ENCODE data around the gene DHRS9. TPM values are rescaled to one million over a fixed set of nuclear protein-coding genes. Genes with fewer than 3 reads are reported as not detected.

The DHRS9 gene
- total RNA-seq (0.25 TPM in 1 of 2 replicates, not detected in the other), polyA plus RNA-seq (0.25 and 0.94 TPM in 2 replicates), polyA minus RNA-seq (0.29 and 0.94 TPM in 2 replicates)
- 1.9 TPM for total RNA-seq (2013)

- H3K36me3 ChIP-seq (replicated peaks in 1 of 2; ENCODE audit: control extremely low read depth in 1 of 2, control insufficient read depth in 1 of 2, extremely low read depth in 1 of 2, insufficient read depth in 2 of 2, low read length in 1 of 2): no peaks in the 10 kb centered on the region
- 72% methylated on average over 3 of the region's 5 CpGs for WGBS (ENCODE audit: insufficient coverage)
- no peak for TF ChIP-seq EZH2 (IDR thresholded peaks at IDR 0.05; ENCODE audit: borderline replicate concordance, insufficient read depth, low read depth, low read length, poor library complexity, severe bottlenecking)
- no peak for TF ChIP-seq CTCF (IDR thresholded peaks at IDR 0.05)
- no peak within 1 kb of the TSS for H3K4me3 Mint-ChIP-seq
- ChIA-PET CTCF (no interaction called here), POLR2A (no interaction called here)
- H3K27me3 ChIP-seq (replicated peaks in 1 of 4; ENCODE audit: control extremely low read depth in 1 of 4, control insufficient read depth in 3 of 4, insufficient read depth in 4 of 4, low read length in 3 of 4): no peaks in the 10 kb centered on the region
- peaks cover 14 to 25% of the 10 kb centered on the region in 2 donors for H3K4me1 ChIP-seq (ENCODE audit: control insufficient read depth in 2 of 2, insufficient read depth in 2 of 2, low read length in 2 of 2)
- no peak within 1 kb of the TSS for H3K27ac Mint-ChIP-seq
- H3K9me3 Mint-ChIP-seq (ENCODE audit: insufficient read depth): no peaks in the 10 kb centered on the region
- no peak within 1 kb of the TSS for H3K9ac ChIP-seq (ENCODE audit: low read length)
- no peak for ATAC-seq (ENCODE audit: low read depth)
- H4K20me1 ChIP-seq (ENCODE audit: control insufficient read depth, insufficient read depth, low read length, poor library complexity, severe bottlenecking): no peaks in the 10 kb centered on the region
- H2AFZ ChIP-seq (ENCODE audit: insufficient read depth, low read depth, low read length, poor library complexity, severe bottlenecking): no peak within 1 kb of the TSS
- intact Hi-C loops (cut with micrococcal nuclease): no loop called here
- peaks cover 25% of the 10 kb centered on the region for H3K4me1 Mint-ChIP-seq
- H3K79me2 ChIP-seq (ENCODE audit: control insufficient read depth, insufficient read depth, low read length): no peaks in the 10 kb centered on the region
- DNase-seq: no peak
- H3K27ac ChIP-seq (ENCODE audit: low read length in 2 of 2): no peak within 1 kb of the TSS
- H3K4me3 ChIP-seq (ENCODE audit: control extremely low read depth in 1 of 5, extremely low read depth in 1 of 5, insufficient read depth in 1 of 5, low read depth in 2 of 5, low read length in 4 of 5): no peak within 1 kb of the TSS
- H3K4me2 ChIP-seq (replicated peaks; ENCODE audit: low read depth, low read length, poor library complexity, severe bottlenecking): no peak within 1 kb of the TSS
- no peaks in the 10 kb centered on the region for H3K9me3 ChIP-seq (ENCODE audit: control extremely low read depth in 1 of 3, control insufficient read depth in 2 of 3, insufficient read depth in 1 of 3, low read length in 2 of 3)
- H3K27me3 Mint-ChIP-seq: no peaks in the 10 kb centered on the region
Measured at GRCh38 chr2:169069341-169069740, at the start of gene DHRS9. TSS of gene DHRS9 (plus strand) at chr2:169069563. CDS start at chr2:169081582, 12,019 bp downstream.

GRCh38 chr2:169023161-169023560 lies 46.2 kb upstream of the DHRS9 start:
- H3K36me3 ChIP-seq (replicated peaks in 1 of 2; ENCODE audit: control extremely low read depth in 1 of 2, control insufficient read depth in 1 of 2, extremely low read depth in 1 of 2, insufficient read depth in 2 of 2, low read length in 1 of 2): no peaks in the 10 kb centered on the region
- no peak for TF ChIP-seq CTCF (IDR thresholded peaks at IDR 0.05)
- no peak for TF ChIP-seq EZH2 (IDR thresholded peaks at IDR 0.05; ENCODE audit: borderline replicate concordance, insufficient read depth, low read depth, low read length, poor library complexity, severe bottlenecking)
- no peak overlapping the region for H3K27ac ChIP-seq (ENCODE audit: low read length in 2 of 2)
- no peaks in the 10 kb centered on the region for H3K9me3 ChIP-seq (ENCODE audit: control extremely low read depth in 1 of 3, control insufficient read depth in 2 of 3, insufficient read depth in 1 of 3, low read length in 2 of 3)
- H2AFZ ChIP-seq (ENCODE audit: insufficient read depth, low read depth, low read length, poor library complexity, severe bottlenecking): no peak overlapping the region
- no peak overlapping the region for H3K4me3 Mint-ChIP-seq
- no peaks in the 10 kb centered on the region for H3K4me1 ChIP-seq (ENCODE audit: control insufficient read depth in 2 of 2, insufficient read depth in 2 of 2, low read length in 2 of 2)
- H3K9ac ChIP-seq (ENCODE audit: low read length): no peak overlapping the region
- WGBS (ENCODE audit: insufficient coverage): no CpG with 5 or more reads among the region's 3 CpGs
- H3K4me3 ChIP-seq (ENCODE audit: control extremely low read depth in 1 of 5, extremely low read depth in 1 of 5, insufficient read depth in 1 of 5, low read depth in 2 of 5, low read length in 4 of 5): no peak overlapping the region
- H3K9me3 Mint-ChIP-seq (ENCODE audit: insufficient read depth): no peaks in the 10 kb centered on the region
- no peak overlapping the region for H3K27ac Mint-ChIP-seq
- no peak for DNase-seq
- no peaks in the 10 kb centered on the region for H3K27me3 Mint-ChIP-seq
- no peak overlapping the region for H3K4me2 ChIP-seq (replicated peaks; ENCODE audit: low read depth, low read length, poor library complexity, severe bottlenecking)
- no peaks in the 10 kb centered on the region for H3K4me1 Mint-ChIP-seq
- ATAC-seq (ENCODE audit: low read depth): no peak
- H4K20me1 ChIP-seq (ENCODE audit: control insufficient read depth, insufficient read depth, low read length, poor library complexity, severe bottlenecking): no peaks in the 10 kb centered on the region
- ChIA-PET POLR2A (no interaction called here), CTCF (no interaction called here)
- H3K79me2 ChIP-seq (ENCODE audit: control insufficient read depth, insufficient read depth, low read length): no peaks in the 10 kb centered on the region
- H3K27me3 ChIP-seq (replicated peaks in 1 of 4; ENCODE audit: control extremely low read depth in 1 of 4, control insufficient read depth in 3 of 4, insufficient read depth in 4 of 4, low read length in 3 of 4): no peaks in the 10 kb centered on the region
- intact Hi-C loops (cut with micrococcal nuclease): no loop called here

Data from B cell (primary cell).